K562 (cell line): ENCODE measurements around the gene RAB14. TPM values are rescaled to one million over a fixed set of nuclear protein-coding genes. Genes with fewer than 3 reads are reported as not detected.

Experiments used
- ATAC-seq: fragments of 200-7000 bp; cut with Tn5 transposase; 3 replicates; pipeline ENCODE4 v1.9.1; 2020; ENCODE audit warnings: moderate library complexity
- BruUV-seq: library from RNA; stranded (reverse); fragments of 400-500 nt; replicated peaks from 2 replicates; lab custom pipeline; 2021; lab: Mats Ljungman, UMichigan
- CTCF ChIA-PET: fragments of 300-600 bp; formaldehyde crosslinking; extraction: SDS; loops from one replicate; lab custom pipeline; 2021; ENCODE audit warnings: low intra/inter-chr PET ratio; lab: Yijun Ruan, JAX
- POLR2A ChIA-PET: fragments of 300-600, 350-650 bp; sonication (Branson Sonifier 250); formaldehyde crosslinking; extraction: SDS; loops from one replicate; lab custom pipeline; 2021; ENCODE audit warnings: antibody characterized with exemption, inconsistent platforms; lab: Yijun Ruan, JAX
- DNase-seq, 4 experiments: peaks; one replicate each; pipeline versions ENCODE4 v3.0.0 to v3.0.0-alpha.2; 2011 to 2018; ENCODE audit warnings: low spot score in 3 of 4, mixed read lengths in 3 of 4; ENCODE audit errors: extremely low read depth in 1 of 4
- FAIRE-seq: peaks from 2 replicates; lab custom pipeline; 2011; peaks lifted over from hg19 to GRCh38; lab: Jason Lieb, UNC
- H2AFZ ChIP-seq: 2 replicates; pipeline ENCODE4 v1.6.0; 2011; ENCODE audit warnings: low read depth, low read length, control low read depth, inconsistent platforms
- H3K27ac ChIP-seq: fragments of 200-600 bp; 3 replicates; pipeline ENCODE4 v1.8.0; 2011; ENCODE audit warnings: low read depth, mild to moderate bottlenecking, control low read depth, inconsistent platforms, low read length, moderate library complexity, mixed read lengths; ENCODE audit errors: extremely low read depth
- H3K27me3 ChIP-seq, 2 experiments: fragments of 300-600 bp in 1 of 2; 2 replicates in 1 of 2; 3 replicates in 1 of 2; pipeline versions ENCODE4 v1.6.0 to v1.8.0; 2011; ENCODE audit warnings: inconsistent platforms in 2 of 2, low read length in 2 of 2, mild to moderate bottlenecking in 1 of 2, mixed read lengths in 1 of 2, moderate library complexity in 1 of 2; ENCODE audit not compliant: control insufficient read depth in 2 of 2, insufficient read depth in 2 of 2
- H3K36me3 ChIP-seq: fragments of 300-600 bp; 3 replicates; pipeline ENCODE4 v1.8.0; 2011; ENCODE audit warnings: mild to moderate bottlenecking, low read length, inconsistent platforms; ENCODE audit not compliant: control insufficient read depth, insufficient read depth
- H3K4me1 ChIP-seq, 2 experiments: fragments of 200-600 bp in 1 of 2; replicated peaks in 1 of 2; 2 replicates in 1 of 2; 3 replicates in 1 of 2; pipeline versions ENCODE4 v1.5.1 to v1.8.0; 2011; ENCODE audit warnings: inconsistent platforms in 2 of 2, low read length in 2 of 2, mild to moderate bottlenecking in 1 of 2, mixed read lengths in 1 of 2, moderate library complexity in 1 of 2; ENCODE audit not compliant: control insufficient read depth in 2 of 2, insufficient read depth in 2 of 2
- H3K4me2 ChIP-seq: 2 replicates; pipeline ENCODE4 v1.6.1; 2011; ENCODE audit warnings: low read length, control low read depth, inconsistent platforms, mixed read lengths; ENCODE audit not compliant: insufficient read depth
- H3K4me3 ChIP-seq: fragments of 200-600 bp; sonication (generic), shearing (Covaris generic); 2 replicates; pipeline ENCODE4 v1.5.1; 2016; ENCODE audit warnings: control low read depth, inconsistent platforms
- H3K79me2 ChIP-seq: fragments of 200-600 bp; 3 replicates; pipeline ENCODE4 v1.8.0; 2011; ENCODE audit warnings: low read length, inconsistent platforms; ENCODE audit not compliant: control insufficient read depth, insufficient read depth
- H3K9ac ChIP-seq, 2 experiments: 2 replicates each; pipeline versions ENCODE4 v1.6.0 to v1.6.1; 2011; ENCODE audit warnings: low read depth in 2 of 2, low read length in 2 of 2, control low read depth in 1 of 2, inconsistent platforms in 1 of 2, mild to moderate bottlenecking in 1 of 2, mixed read lengths in 1 of 2; ENCODE audit not compliant: insufficient read depth in 1 of 2
- H3K9me1 ChIP-seq: one replicate; pipeline ENCODE4 v1.6.0; 2011; ENCODE audit warnings: inconsistent platforms, mild to moderate bottlenecking, low read length, moderate library complexity; ENCODE audit not compliant: control insufficient read depth, insufficient read depth
- H3K9me3 ChIP-seq: replicated peaks from 2 replicates; pipeline ENCODE4 v1.5.1; 2011; ENCODE audit warnings: low read depth, low read length, inconsistent platforms; ENCODE audit not compliant: control insufficient read depth, insufficient read depth
- H4K20me1 ChIP-seq: replicated peaks from 2 replicates; pipeline ENCODE4 v1.6.1; 2011; ENCODE audit warnings: low read length, inconsistent platforms, mixed read lengths; ENCODE audit not compliant: control insufficient read depth, insufficient read depth
- ATF3 ChIP-seq, 2 experiments: fragments of 450-650 bp in 1 of 2; sonication (generic) in 1 of 2; formaldehyde crosslinking in 1 of 2; IDR thresholded peaks in 1 of 2; conservative IDR thresholded peaks in 1 of 2; 2 replicates each; pipeline versions ENCODE4 v1.6.1 to v1.8.1; 2016 to 2023; ENCODE audit warnings: mild to moderate bottlenecking in 2 of 2, moderate library complexity in 2 of 2, inconsistent platforms in 1 of 2, missing genetic modification reagents in 1 of 2
- MEIS2 ChIP-seq: fragments of 450-650 bp; IDR thresholded peaks from 2 replicates; pipeline ENCODE4 v1.6.1; 2014; ENCODE audit warnings: mild to moderate bottlenecking; ENCODE audit not compliant: partially characterized antibody
- PATZ1 ChIP-seq: fragments of 250-450 bp; sonication (Bioruptor Pico); IDR thresholded peaks from 2 replicates; pipeline ENCODE4 v1.5.0; 2020; ENCODE audit warnings: mild to moderate bottlenecking, borderline replicate concordance
- PBX2 ChIP-seq, 2 experiments: IDR thresholded peaks in 1 of 2; conservative IDR thresholded peaks in 1 of 2; 2 replicates each; pipeline ENCODE4 v1.6.1; 2016; ENCODE audit warnings: low read depth in 2 of 2, mild to moderate bottlenecking in 1 of 2, missing compliant biosample characterization in 1 of 2, missing genetic modification characterization in 1 of 2, moderate library complexity in 1 of 2
- PKNOX1 ChIP-seq: fragments of 450-650 bp; IDR thresholded peaks from 2 replicates; pipeline ENCODE4 v1.6.1; 2016
- WGBS: fragments of 100-300 bp; shearing (Covaris generic); methylation state at CpG from one replicate; pipeline ENCODE4 v1.1.6; 2016; ENCODE audit warnings: low coverage, mixed read lengths; ENCODE audit not compliant: insufficient coverage; ENCODE audit errors: missing lambda C conversion rate; 5-methylcytosine and 5-hydroxymethylcytosine counted together
- in situ Hi-C: fragments of 300-500 bp; cut with MboI; formaldehyde crosslinking; loops from 4 replicates; pipeline ENCODE4 v1.15.0; 2018; ENCODE audit warnings: inconsistent platforms, mixed read lengths
- intact Hi-C: fragments of 100-400 bp; cut with micrococcal nuclease; formaldehyde crosslinking; loops from 2 replicates; pipeline ENCODE4 v1.14.2; 2022
- polyA plus RNA-seq, 8 experiments: library from polyadenylated mRNA; depleted of rRNA in 4 of 8; stranded (reverse) in 5 of 8; unstranded in 3 of 8; fragments of >200 nt; fragmentation: Nextera tagmentation in 2 of 8; fragmentation: Illumina TruSeq in 1 of 8; extraction: Ambion mirVana in 2 of 8; extraction: Trizol in 1 of 8; gene quantifications; 2 replicates each; pipeline versions ENCODE4 v1.2.1 to v1.2.3, GENCODE V29; 2011 to 2014; ENCODE audit warnings: inconsistent platforms in 1 of 8, missing spikeins in 1 of 8
- total RNA-seq, 7 experiments: library from RNA; depleted of rRNA in 6 of 7; stranded (reverse); fragments of >200 nt in 6 of 7; fragmentation: Illumina TruSeq in 2 of 7; extraction: Trizol in 2 of 7; gene quantifications; 2 replicates each; pipeline versions ENCODE4 v1.2.1 to v1.2.3, GENCODE V29; 2011 to 2021; ENCODE audit warnings: low replicate concordance in 1 of 7
- TF ChIP-seq, protein P1 (sequence below), 2 experiments: fragments of 450-650 bp; IDR thresholded peaks; 2 replicates each; pipeline ENCODE4 v1.6.1; 2016

The RAB14 gene
- total and polyA plus RNA-seq, 9 of the 15 experiments (the other 6 are each of a cell fraction or from before 2014, with no cell fraction given), result 10.3 to 41.8 (median 20.9) TPM

GRCh38 chr9:121189006-121189405 lies 12.7 kb downstream of the RAB14 start (continued):
- TF ChIP-seq PATZ1 (CRISPR knock-in tag), result no peak

- no peaks in the 10 kb centered on the region for H4K20me1 ChIP-seq
- 45% methylated on average over 3 of the region's 3 CpGs for WGBS
- no peak for FAIRE-seq
- H2AFZ ChIP-seq, result no peak overlapping the region
- no peaks in the 10 kb centered on the region; a peak in 3 of 5 replicates for H3K4me1 ChIP-seq
- H3K4me2 ChIP-seq, result no peak overlapping the region
- TF ChIP-seq ATF3 (IDR thresholded peaks at IDR 0.05), result peak; percentile 49; the same call in 1 of the 2 replicates
- no peak for TF ChIP-seq ATF3 (CRISPR knock-in tag; conservative IDR thresholded peaks at IDR 0.05)
- TF ChIP-seq MEIS2, result peak; percentile 88
- peak; percentile 62 for TF ChIP-seq PKNOX1
- TF ChIP-seq, protein P1, sequence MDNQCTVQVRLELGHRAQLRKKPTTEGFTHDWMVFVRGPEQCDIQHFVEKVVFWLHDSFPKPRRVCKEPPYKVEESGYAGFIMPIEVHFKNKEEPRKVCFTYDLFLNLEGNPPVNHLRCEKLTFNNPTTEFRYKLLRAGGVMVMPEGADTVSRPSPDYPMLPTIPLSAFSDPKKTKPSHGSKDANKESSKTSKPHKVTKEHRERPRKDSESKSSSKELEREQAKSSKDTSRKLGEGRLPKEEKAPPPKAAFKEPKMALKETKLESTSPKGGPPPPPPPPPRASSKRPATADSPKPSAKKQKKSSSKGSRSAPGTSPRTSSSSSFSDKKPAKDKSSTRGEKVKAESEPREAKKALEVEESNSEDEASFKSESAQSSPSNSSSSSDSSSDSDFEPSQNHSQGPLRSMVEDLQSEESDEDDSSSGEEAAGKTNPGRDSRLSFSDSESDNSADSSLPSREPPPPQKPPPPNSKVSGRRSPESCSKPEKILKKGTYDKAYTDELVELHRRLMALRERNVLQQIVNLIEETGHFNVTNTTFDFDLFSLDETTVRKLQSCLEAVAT (IDR thresholded peaks at IDR 0.05), result no peak
- TF ChIP-seq PBX2 (CRISPR knock-in tag; IDR thresholded peaks at IDR 0.05; ENCODE audit: low read depth), result no peak
- peak; percentile 66 for TF ChIP-seq PBX2 (tag; conservative IDR thresholded peaks at IDR 0.05; ENCODE audit: low read depth)
- TF ChIP-seq, all 486 proteins: peak for 4
- no peaks in the 10 kb centered on the region for H3K9me3 ChIP-seq
- ChIA-PET POLR2A (interaction anchor here (0.6 kb wide), 1 partner anchor 184 kb away, joined by 3 read pairs; no protein-coding TSS in a partner anchor), CTCF (no interaction called here)
- ATAC-seq (no peak), DNase-seq (no peak)
- no peaks in the 10 kb centered on the region for H3K9me1 ChIP-seq
- no TSS peak for BruUV-seq
- in situ Hi-C loops, result no loop called here
- H3K79me2 ChIP-seq, result peaks cover 91% of the 10 kb centered on the region
- no peak overlapping the region for H3K4me3 ChIP-seq
- H3K36me3 ChIP-seq, result peaks cover 68% of the 10 kb centered on the region
- H3K9ac ChIP-seq, result no peak overlapping the region
- intact Hi-C loops, result no loop called here
- H3K27ac ChIP-seq, result no peak overlapping the region
- no peaks in the 10 kb centered on the region for H3K27me3 ChIP-seq
These were observed 13.9 kb downstream of the RAB14 start for GRCh38 chr9:121187636-121188305.
